OCI-LY1 (cell line): ENCODE results near the gene FBLIM1.

Source experiments
- H2AFZ ChIP-seq: fragments of 200-600 bp; sonication (generic), shearing (Covaris generic); 2 replicates; pipeline ENCODE4 v1.6.0; 2014; ENCODE audit warnings: antibody characterized with exemption, mild to moderate bottlenecking, low read length
- H3F3A ChIP-seq: fragments of 200-600 bp; sonication (generic), shearing (Covaris generic); 2 replicates; pipeline ENCODE4 v1.6.0; 2014; ENCODE audit warnings: mild to moderate bottlenecking, antibody characterized with exemption, low read length, moderate library complexity; ENCODE audit not compliant: insufficient read depth
- H3K27ac ChIP-seq: fragments of 200-600 bp; sonication (generic); 2 replicates; pipeline ENCODE4 v1.5.1; 2014; ENCODE audit warnings: low read length, mixed run types, mild to moderate bottlenecking, low read depth; ENCODE audit not compliant: poor library complexity, severe bottlenecking
- H3K27me3 ChIP-seq: fragments of 200-600 bp; sonication (generic); 2 replicates; pipeline ENCODE4 v1.6.0; 2014; ENCODE audit warnings: antibody characterized with exemption, mild to moderate bottlenecking, low read length, moderate library complexity; ENCODE audit not compliant: insufficient read depth
- H3K36me3 ChIP-seq: fragments of 200-600 bp; sonication (generic); 2 replicates; pipeline ENCODE4 v1.6.1; 2014; ENCODE audit warnings: mild to moderate bottlenecking, antibody characterized with exemption, low read length, moderate library complexity, mixed read lengths; ENCODE audit not compliant: insufficient read depth
- H3K4me1 ChIP-seq: fragments of 200-600 bp; sonication (generic); 2 replicates; pipeline ENCODE4 v1.5.1; 2014; ENCODE audit warnings: mild to moderate bottlenecking, low read length, moderate library complexity; ENCODE audit not compliant: insufficient read depth, severe bottlenecking
- H3K4me2 ChIP-seq: fragments of 200-600 bp; sonication (generic), shearing (Covaris generic); 2 replicates; pipeline ENCODE4 v1.6.1; 2014; ENCODE audit warnings: low read length
- H3K4me3 ChIP-seq: fragments of 200-600 bp; sonication (generic); 2 replicates; pipeline ENCODE4 v1.5.1; 2014; ENCODE audit warnings: low read length, low read depth, mild to moderate bottlenecking, mixed read lengths; ENCODE audit not compliant: poor library complexity, severe bottlenecking
- H3K79me2 ChIP-seq: fragments of 200-600 bp; shearing (Covaris generic); 2 replicates; pipeline ENCODE4 v1.6.1; 2016; ENCODE audit warnings: mixed run types, low read length, mixed read lengths; ENCODE audit not compliant: insufficient read depth
- H3K9ac ChIP-seq: fragments of 200-600 bp; sonication (generic), shearing (Covaris generic); 2 replicates; pipeline ENCODE4 v1.6.1; 2014; ENCODE audit warnings: mild to moderate bottlenecking, low read length, mixed read lengths
- H3K9me2 ChIP-seq: fragments of 200-600 bp; sonication (generic), shearing (Covaris generic); 2 replicates; pipeline ENCODE4 v1.6.1; 2014; ENCODE audit warnings: low read depth, mild to moderate bottlenecking, low read length, mixed read lengths
- H3K9me3 ChIP-seq: fragments of 200-600 bp; shearing (Covaris generic); 2 replicates; pipeline ENCODE4 v1.6.1; 2014; ENCODE audit warnings: low read length, mixed read lengths
- H4K20me1 ChIP-seq: fragments of 200-600 bp; sonication (generic), shearing (Covaris generic); 2 replicates; pipeline ENCODE4 v1.6.0; 2016; ENCODE audit warnings: mild to moderate bottlenecking, low read length; ENCODE audit not compliant: insufficient read depth
- EZH2 ChIP-seq: fragments of 200-600 bp; sonication (generic), shearing (Covaris generic); IDR thresholded peaks from 2 replicates; pipeline ENCODE4 v1.8.0; 2017; ENCODE audit warnings: borderline replicate concordance, mixed run types, mild to moderate bottlenecking, antibody characterized with exemption, low read length, moderate library complexity, mixed read lengths
- TF ChIP-seq, protein P1 (sequence below): fragments of 200-600 bp; sonication (generic), shearing (Covaris generic); IDR thresholded peaks from 2 replicates; pipeline ENCODE4 v1.5.1; 2017; ENCODE audit warnings: mild to moderate bottlenecking, antibody characterized with exemption, low read length, moderate library complexity, mixed read lengths

The FBLIM1 gene

DNA sequence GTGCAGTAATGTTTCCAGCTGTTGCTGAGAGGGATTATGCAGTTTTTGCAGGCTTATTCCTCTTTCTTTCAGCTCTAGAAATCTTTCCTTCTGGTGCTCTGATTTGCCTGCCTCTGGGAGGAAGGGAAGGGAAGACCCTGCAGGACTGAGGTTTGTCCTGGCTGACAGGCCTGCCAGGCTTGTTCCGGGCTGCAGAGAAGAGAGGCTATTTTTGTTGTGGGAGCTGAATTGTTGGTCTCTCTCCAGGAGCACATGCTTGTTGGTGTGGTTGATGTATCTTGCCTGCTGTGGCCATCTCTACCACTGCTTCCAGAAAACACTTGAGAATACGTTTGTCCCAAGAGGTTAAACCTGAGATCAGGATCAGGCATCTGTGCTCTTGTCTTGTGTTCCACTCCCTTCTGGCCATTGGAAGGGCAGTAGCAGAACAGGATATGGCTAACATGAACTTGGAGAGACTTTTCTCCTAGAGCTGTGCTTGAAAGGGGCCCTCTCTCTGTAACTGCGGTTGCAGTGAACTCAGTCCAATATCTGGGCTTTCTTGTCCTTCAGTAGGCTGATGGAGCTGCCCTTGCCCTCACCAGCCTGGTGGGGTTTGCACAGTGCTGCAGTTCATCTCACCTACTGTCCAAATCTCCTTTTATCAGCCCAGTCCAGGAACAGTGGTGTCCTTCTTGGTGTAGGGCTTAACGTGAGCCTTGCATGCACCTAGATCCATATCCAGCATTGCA is 44.0 kb upstream of the FBLIM1 start:
- H3F3A ChIP-seq: no peaks in the 10 kb centered on the region
- no peak overlapping the region for H3K4me3 ChIP-seq
- H3K79me2 ChIP-seq: no peaks in the 10 kb centered on the region
- H3K9me3 ChIP-seq: no peaks in the 10 kb centered on the region
- H3K4me2 ChIP-seq: no peak overlapping the region
- H3K9ac ChIP-seq: no peak overlapping the region
- peaks cover 9% of the 10 kb centered on the region for H3K4me1 ChIP-seq
- no peak overlapping the region for H3K27ac ChIP-seq
- H3K27me3 ChIP-seq: no peaks in the 10 kb centered on the region
- peaks cover 21% of the 10 kb centered on the region; the same call in 1 of the 2 replicates for H3K36me3 ChIP-seq
- no peaks in the 10 kb centered on the region for H3K9me2 ChIP-seq
- H2AFZ ChIP-seq: no peak overlapping the region
- TF ChIP-seq, protein P1, sequence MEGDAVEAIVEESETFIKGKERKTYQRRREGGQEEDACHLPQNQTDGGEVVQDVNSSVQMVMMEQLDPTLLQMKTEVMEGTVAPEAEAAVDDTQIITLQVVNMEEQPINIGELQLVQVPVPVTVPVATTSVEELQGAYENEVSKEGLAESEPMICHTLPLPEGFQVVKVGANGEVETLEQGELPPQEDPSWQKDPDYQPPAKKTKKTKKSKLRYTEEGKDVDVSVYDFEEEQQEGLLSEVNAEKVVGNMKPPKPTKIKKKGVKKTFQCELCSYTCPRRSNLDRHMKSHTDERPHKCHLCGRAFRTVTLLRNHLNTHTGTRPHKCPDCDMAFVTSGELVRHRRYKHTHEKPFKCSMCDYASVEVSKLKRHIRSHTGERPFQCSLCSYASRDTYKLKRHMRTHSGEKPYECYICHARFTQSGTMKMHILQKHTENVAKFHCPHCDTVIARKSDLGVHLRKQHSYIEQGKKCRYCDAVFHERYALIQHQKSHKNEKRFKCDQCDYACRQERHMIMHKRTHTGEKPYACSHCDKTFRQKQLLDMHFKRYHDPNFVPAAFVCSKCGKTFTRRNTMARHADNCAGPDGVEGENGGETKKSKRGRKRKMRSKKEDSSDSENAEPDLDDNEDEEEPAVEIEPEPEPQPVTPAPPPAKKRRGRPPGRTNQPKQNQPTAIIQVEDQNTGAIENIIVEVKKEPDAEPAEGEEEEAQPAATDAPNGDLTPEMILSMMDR: no peak
- no peak for TF ChIP-seq EZH2
- H4K20me1 ChIP-seq: no peaks in the 10 kb centered on the region

DNA sequence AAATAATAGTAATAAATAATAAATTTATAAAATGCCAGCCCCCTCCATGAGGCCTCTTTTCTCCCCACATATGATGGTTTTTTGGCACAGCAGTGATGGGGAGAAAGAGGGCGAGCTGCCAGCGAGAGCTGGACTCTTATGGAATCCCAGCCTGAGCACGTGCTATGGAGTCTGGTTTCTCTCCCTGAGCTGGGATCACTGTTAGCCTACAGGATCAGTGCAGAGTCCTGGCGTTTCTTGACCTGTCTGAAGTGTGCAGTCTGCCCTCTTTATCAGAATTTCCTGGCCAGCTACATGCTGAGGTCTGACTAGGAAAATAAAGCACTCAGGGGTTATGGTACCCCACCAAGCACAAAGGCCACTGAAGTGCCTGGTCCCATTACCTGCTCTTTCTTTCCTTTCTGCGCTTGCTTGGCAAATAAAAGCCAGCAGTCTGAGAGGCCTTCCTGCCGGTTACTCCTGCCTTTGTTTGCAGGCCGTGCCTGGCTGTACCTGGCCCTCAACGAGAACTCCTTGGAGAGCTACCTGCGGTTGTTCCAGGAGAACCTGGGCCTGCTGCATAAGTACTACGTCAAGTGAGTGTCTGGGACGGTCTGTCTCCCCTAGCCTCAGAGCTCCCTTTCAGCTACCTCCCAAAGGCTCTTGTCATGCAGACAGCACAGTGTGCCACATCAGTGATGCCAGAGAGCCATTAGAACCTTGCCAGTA is 41.0 kb upstream of the FBLIM1 start:
- no peaks in the 10 kb centered on the region for H3F3A ChIP-seq
- TF ChIP-seq, protein P1: no peak
- no peak for TF ChIP-seq EZH2
- H3K4me2 ChIP-seq: no peak overlapping the region
- no peaks in the 10 kb centered on the region for H4K20me1 ChIP-seq
- peaks cover under 1% of the 10 kb centered on the region for H3K4me1 ChIP-seq
- H2AFZ ChIP-seq: no peak overlapping the region
- no peaks in the 10 kb centered on the region for H3K9me3 ChIP-seq
- H3K9ac ChIP-seq: no peak overlapping the region
- peaks cover 27% of the 10 kb centered on the region; the same call in 1 of the 2 replicates for H3K36me3 ChIP-seq
- H3K79me2 ChIP-seq: no peaks in the 10 kb centered on the region
- no peaks in the 10 kb centered on the region for H3K9me2 ChIP-seq
- no peak overlapping the region for H3K4me3 ChIP-seq
- no peaks in the 10 kb centered on the region for H3K27me3 ChIP-seq
- no peak overlapping the region for H3K27ac ChIP-seq

DNA sequence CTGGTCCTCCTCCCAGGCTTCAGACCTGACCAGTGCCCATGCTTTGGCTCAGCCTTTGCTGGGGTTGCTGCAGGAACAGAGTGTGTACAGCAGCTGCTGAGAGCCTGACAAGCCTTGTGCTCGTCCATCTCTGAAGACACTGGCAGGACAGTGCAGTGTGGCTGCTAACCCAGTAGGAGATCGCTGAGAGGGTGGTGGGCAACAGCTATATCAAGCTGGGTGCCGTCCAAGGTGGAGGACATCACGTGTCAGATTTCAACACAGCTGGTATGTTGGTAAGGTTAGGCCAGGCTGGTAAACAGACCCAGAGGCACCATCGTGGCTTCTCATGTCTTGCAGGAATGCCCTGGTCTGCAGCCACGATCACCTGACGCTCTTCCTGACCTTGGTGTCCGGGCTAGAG is 40.4 kb upstream of the FBLIM1 start:
- TF ChIP-seq EZH2: no peak
- TF ChIP-seq, protein P1: no peak
- H3K27ac ChIP-seq: no peak overlapping the region
- H3K9me2 ChIP-seq: no peaks in the 10 kb centered on the region
- H3K4me2 ChIP-seq: no peak overlapping the region
- H2AFZ ChIP-seq: no peak overlapping the region
- no peaks in the 10 kb centered on the region for H3K9me3 ChIP-seq
- H3K79me2 ChIP-seq: no peaks in the 10 kb centered on the region
- no peaks in the 10 kb centered on the region for H3F3A ChIP-seq
- no peak overlapping the region for H3K4me3 ChIP-seq
- no peaks in the 10 kb centered on the region for H3K4me1 ChIP-seq
- H3K27me3 ChIP-seq: no peaks in the 10 kb centered on the region
- H3K9ac ChIP-seq: no peak overlapping the region
- no peaks in the 10 kb centered on the region for H4K20me1 ChIP-seq
- peaks cover 30% of the 10 kb centered on the region; the same call in 1 of the 2 replicates for H3K36me3 ChIP-seq
